BE2C (cell line): Measurements from ENCODE around the gene C16orf92.

ENCODE experiments used
- DNase-seq: peaks from one replicate; pipeline ENCODE4 v3.0.0-alpha.2; 2020
- H3K27me3 ChIP-seq: fragments of 250-450 bp; sonication (Bioruptor Pico); 2 replicates; pipeline ENCODE4 v1.5.1; 2020; ENCODE audit warnings: mild to moderate bottlenecking
- H3K36me3 ChIP-seq: fragments of 250-450 bp; sonication (Bioruptor Pico); 2 replicates; pipeline ENCODE4 v1.5.1; 2020; ENCODE audit warnings: mild to moderate bottlenecking
- H3K4me1 ChIP-seq: fragments of 250-450 bp; sonication (Bioruptor Pico); 2 replicates; pipeline ENCODE4 v1.5.1; 2020
- H3K4me3 ChIP-seq: 2 replicates; pipeline ENCODE4 v1.5.1; 2011; ENCODE audit warnings: low read depth, low read length
- H3K9me3 ChIP-seq: fragments of 250-450 bp; sonication (Bioruptor Pico); 2 replicates; pipeline ENCODE4 v1.5.1; 2020
- TF ChIP-seq, protein P1 (sequence below): IDR thresholded peaks from 2 replicates; pipeline ENCODE4 v1.5.1; 2012; ENCODE audit warnings: mild to moderate bottlenecking, low read depth, low read length

C16orf92 gene

DNA sequence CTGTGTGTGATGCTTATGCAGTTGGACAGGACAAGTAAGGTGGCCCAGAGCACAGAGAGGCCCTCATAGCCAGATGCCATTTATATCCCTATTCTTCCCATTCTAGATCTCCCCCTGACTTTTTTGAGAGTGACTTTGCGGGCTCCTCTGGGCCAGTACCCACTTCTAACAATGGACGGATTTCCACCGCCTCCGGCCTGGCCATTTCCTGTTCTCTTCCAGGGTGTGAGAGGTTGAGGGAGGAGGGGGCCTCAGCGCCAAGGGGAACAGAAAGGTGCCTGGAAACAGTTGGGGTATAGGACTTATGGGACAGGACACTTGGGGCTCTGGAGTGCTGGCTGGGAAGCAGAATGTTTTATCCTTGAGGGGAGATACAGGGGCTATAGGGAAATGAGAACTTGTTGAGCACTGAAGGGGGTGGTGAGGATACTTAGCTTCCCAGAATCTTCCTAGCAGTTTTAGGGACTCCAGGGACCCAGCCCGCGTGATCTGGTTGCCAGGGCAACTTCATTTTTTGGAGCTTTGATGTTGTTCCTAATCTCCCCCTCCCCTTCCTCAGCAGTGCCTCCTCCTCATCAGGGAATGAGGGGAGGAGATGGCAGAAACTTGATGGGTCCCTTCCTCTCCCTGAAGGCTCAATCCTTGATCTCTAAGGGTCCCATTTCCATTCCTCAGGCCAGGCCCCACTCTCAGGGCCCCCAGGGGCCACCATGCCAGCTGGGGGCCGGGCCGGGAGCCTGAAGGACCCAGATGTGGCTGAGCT is 45.8 kb upstream of the C16orf92 start:
- no peak for DNase-seq
- Histone ChIP-seq H3K36me3 (peaks cover 47% of the 10 kb centered on the region), H3K4me1 (no peaks in the 10 kb centered on the region), H3K4me3 (no peak overlapping the region), H3K27me3 (no peaks in the 10 kb centered on the region), H3K9me3 (peaks cover 8% of the 10 kb centered on the region; the same call in 1 of the 2 replicates)
- TF ChIP-seq, protein P1, sequence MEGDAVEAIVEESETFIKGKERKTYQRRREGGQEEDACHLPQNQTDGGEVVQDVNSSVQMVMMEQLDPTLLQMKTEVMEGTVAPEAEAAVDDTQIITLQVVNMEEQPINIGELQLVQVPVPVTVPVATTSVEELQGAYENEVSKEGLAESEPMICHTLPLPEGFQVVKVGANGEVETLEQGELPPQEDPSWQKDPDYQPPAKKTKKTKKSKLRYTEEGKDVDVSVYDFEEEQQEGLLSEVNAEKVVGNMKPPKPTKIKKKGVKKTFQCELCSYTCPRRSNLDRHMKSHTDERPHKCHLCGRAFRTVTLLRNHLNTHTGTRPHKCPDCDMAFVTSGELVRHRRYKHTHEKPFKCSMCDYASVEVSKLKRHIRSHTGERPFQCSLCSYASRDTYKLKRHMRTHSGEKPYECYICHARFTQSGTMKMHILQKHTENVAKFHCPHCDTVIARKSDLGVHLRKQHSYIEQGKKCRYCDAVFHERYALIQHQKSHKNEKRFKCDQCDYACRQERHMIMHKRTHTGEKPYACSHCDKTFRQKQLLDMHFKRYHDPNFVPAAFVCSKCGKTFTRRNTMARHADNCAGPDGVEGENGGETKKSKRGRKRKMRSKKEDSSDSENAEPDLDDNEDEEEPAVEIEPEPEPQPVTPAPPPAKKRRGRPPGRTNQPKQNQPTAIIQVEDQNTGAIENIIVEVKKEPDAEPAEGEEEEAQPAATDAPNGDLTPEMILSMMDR: no peak

DNA sequence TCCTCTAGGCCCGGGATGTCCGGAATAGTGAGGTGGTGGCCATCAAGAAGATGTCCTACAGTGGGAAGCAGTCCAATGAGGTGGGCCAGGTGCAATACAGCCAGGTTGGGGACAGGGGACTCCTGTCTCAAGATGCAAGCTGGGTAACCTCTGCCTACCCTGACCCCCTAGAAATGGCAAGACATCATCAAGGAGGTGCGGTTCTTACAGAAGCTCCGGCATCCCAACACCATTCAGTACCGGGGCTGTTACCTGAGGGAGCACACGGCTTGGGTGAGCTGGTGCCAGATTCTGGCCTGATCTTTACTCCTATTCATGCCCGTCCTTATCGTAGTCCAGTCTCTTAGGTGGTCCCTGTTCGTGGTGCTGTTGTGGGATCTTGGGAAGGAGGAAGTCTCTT is 44.9 kb upstream of the C16orf92 start:
- Histone ChIP-seq H3K27me3 (no peaks in the 10 kb centered on the region), H3K36me3 (peaks cover 56% of the 10 kb centered on the region), H3K9me3 (peaks cover 1% of the 10 kb centered on the region; the same call in 1 of the 2 replicates), H3K4me1 (no peaks in the 10 kb centered on the region), H3K4me3 (no peak overlapping the region)
- no peak for DNase-seq
- TF ChIP-seq, protein P1: no peak

DNA sequence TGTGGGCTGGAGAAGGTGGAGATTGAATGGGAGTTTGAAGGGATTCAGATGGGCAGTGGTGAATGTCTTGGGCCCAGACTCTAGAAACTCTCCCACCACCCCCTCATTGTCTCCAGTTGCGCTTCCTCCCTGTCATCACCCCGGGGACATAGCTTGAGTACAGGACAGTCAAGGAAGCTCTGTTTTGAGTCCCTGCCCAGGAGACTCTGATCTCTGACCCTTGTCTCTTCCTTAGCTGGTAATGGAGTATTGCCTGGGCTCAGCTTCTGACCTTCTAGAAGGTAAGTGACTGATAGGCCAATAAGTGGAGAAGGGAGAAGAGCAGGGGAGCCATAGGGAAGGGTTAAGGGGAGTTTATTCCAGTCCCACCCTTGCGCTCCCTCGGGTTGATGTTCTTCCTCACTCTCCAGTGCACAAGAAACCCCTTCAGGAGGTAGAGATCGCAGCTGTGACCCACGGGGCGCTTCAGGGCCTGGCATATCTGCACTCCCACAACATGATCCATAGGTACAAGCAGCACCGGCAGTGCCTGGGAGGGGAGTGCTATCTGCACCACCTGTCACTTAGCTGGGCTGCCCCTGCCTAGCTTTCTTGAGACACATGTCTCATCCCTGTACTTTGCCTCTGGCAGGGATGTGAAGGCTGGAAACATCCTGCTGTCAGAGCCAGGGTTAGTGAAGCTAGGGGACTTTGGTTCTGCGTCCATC is 44.3 kb upstream of the C16orf92 start:
- H3K4me3 ChIP-seq: no peak overlapping the region
- DNase-seq: no peak
- H3K9me3 ChIP-seq: no peaks in the 10 kb centered on the region
- H3K27me3 ChIP-seq: no peaks in the 10 kb centered on the region
- TF ChIP-seq, protein P1: no peak
- peaks cover 62% of the 10 kb centered on the region for H3K36me3 ChIP-seq
- H3K4me1 ChIP-seq: no peaks in the 10 kb centered on the region

DNA sequence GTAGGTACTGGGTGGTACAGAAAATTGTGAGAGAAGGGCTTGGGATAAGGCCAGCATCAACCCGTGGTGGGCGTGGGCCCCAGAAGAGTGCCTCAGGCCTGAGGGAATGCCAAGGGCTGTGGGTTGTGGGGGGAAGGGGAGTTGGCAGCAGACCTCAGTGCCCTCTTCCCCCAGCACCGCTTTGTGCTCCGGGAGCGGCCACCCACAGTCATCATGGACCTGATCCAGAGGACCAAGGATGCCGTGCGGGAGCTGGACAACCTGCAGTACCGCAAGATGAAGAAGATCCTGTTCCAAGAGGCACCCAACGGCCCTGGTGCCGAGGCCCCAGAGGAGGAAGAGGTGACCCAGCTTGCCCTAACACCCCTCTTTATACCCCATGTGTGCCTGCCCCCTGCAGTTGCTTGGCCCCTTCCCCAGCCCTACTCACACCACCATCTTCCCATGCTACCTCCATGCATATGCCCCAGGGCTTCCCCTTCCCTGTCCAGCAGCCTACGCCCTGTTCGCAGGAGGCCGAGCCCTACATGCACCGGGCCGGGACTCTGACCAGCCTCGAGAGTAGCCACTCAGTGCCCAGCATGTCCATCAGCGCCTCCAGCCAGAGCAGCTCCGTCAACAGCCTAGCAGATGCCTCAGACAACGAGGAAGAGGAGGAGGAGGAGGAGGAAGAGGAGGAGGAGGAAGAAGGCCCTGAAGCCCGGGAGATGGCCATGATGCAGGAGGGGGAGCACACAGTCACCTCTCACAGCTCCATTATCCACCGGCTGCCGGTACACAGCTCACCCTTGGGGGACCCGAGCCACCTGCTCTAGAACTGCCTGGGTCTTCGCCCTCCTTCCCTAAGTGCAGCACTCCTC is 40.2 kb upstream of the C16orf92 start:
- no peak overlapping the region for H3K4me3 ChIP-seq
- TF ChIP-seq, protein P1: no peak
- H3K4me1 ChIP-seq: no peaks in the 10 kb centered on the region
- H3K27me3 ChIP-seq: no peaks in the 10 kb centered on the region
- H3K36me3 ChIP-seq: peaks cover 98% of the 10 kb centered on the region
- H3K9me3 ChIP-seq: no peaks in the 10 kb centered on the region
- DNase-seq: no peak

DNA sequence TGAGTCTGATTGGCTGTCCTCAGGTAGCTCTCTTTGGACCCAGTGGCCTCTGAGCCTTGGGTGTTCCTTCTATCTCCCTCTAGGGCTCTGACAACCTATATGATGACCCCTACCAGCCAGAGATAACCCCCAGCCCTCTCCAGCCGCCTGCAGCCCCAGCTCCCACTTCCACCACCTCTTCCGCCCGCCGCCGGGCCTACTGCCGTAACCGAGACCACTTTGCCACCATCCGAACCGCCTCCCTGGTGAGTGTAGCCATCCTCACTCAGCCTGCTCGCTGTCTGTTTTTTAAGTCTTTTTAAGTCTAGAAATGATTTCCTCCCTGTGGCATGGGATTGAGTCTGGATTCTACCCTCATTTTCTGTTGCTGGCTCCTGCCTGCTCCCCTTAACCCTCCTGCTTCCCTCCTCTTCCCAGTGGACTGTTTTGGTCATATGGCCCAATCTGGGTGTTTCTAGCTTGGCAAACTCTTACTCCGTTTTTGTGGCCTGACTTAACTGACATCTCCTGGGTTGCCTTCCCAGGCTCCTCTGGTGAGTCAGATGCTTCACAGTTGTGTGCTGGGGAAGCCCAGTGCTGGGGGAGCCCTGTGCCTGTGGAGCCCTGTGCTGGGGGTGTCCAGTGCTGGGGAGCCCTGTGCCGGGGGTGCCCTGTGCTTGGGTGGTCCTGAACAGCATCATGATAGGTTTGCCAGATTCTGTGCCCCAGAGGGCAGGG is 39.4 kb upstream of the C16orf92 start:
- Histone ChIP-seq H3K4me1 (no peaks in the 10 kb centered on the region), H3K27me3 (no peaks in the 10 kb centered on the region), H3K9me3 (no peaks in the 10 kb centered on the region), H3K36me3 (peaks cover 94% of the 10 kb centered on the region), H3K4me3 (no peak overlapping the region)
- no peak for DNase-seq
- TF ChIP-seq, protein P1: no peak
